Islet precursor cell (in vitro differentiated cells): ENCODE data around the gene OBSCN.
"Not testable (repeated sequence)": the region's sequence is repeated elsewhere in the genome, so short reads cannot be mapped to it uniquely, and the experiment has no call there.

ENCODE experiments used
- DNase-seq: peaks from one replicate; pipeline ENCODE4 v3.0.0-alpha.2; 2018

OBSCN gene

GRCh38 chr1:228233136-228233535 is 25.3 kb downstream of the OBSCN start:
- no peak for DNase-seq

DNA sequence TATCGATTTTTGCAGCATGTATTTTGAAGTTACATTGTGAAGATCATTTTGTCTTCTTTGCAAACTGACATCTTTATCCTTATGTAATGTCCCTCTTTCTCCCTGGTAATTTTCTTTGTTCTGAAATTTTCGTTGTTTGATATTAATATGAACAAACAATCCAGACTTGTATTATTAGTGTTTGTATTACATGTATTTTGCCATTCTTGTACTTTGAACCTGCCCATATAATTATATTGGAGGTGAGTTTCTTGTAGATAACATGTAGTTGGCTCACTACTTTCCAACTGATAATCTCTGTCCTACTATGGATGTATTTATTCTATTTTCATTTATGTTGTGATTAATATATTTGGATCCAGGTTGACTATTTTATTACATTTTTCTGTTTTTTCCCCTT is 27.1 kb downstream of the OBSCN start:
- no peak for DNase-seq

- peak; percentile 77 for DNase-seq
These were observed 28.9 kb downstream of the OBSCN start for GRCh38 chr1:228236744-228237143.

DNA sequence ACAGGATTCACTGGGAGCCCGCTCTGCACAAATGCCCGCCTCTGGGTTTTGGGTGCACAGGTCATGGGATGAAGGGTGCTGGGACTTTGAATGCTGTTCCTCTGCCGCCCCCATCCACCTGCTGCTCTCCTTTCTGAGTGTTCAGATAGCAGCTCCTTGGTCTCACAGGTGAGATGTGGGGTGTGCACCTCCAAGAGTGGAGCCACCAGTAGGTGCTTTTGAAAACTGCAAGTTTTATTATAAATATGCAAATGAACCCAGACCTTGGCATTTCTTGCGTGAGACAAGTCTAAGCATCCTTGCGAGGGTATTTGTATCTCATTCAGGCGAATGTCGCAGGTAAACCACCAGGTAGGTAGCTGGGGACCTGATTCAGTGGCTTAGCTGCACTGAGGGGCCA is 30.2 kb downstream of the OBSCN start:
- DNase-seq, result no peak

GRCh38 chr1:228238461-228238860 is 30.6 kb downstream of the OBSCN start:
- DNase-seq, result no peak

DNA sequence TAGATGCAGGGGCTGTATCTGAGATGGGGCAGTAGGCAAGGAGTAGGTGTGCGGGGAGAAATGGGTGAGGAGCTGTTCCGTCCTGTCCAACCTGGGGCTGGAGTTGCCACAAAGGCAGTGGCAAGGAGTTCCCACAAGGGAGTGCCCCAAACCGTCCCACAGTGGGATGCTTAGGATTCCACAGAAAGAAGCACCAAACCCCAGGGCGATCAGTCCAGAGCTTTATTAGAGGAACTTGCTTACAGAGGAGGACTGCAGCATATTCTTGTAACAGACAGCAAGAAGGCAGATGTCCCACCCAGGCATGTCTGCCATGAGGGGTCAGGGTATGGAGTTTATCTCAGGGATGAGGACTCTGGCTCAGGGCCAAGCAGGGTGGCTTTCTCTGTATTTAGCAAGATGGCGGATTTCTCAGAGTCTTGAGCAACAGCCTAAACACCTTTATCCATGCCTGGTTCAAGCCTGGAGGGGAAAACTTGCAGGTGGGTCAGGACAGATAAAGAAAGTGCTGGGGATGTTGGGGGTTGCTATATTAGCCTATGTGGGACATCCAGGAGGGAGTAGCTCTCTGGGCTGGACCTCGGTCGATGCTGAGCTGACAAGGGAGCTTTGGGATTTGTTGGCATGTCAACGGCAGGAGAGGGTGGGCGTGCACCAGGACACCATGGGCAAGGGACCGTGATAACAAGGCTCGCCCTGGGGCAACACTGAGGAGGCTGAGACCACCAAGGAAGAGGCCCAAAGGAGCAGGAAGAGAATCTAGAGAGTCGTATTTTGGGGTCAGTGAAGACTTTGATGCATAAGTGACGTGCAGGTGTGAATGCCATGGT is 32.8 kb downstream of the OBSCN start:
- DNase-seq, result no peak

DNA sequence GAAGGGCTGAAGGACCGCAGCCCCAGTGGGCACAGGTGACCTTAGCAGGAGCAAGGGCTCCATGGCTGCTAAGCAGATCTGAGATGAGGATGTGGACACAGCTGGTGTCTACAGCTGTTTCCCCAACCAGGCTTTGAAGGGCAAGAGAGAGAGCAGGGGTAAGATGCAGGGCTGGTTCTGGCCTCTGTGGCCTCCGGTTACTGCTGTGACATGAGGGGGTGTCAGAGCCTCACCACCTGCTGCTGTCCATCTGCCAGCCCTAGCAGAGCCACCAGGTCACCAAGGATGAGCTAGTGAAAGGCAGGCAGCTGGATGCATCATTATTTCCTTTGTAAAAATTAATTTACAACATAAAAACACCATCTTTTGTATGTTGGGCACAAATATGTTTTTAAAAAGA is 33.4 kb downstream of the OBSCN start:
- DNase-seq, result no peak

- no peak for DNase-seq
These were observed 34.6 kb downstream of the OBSCN start for GRCh38 chr1:228242409-228242808.

GRCh38 chr1:228243093-228243492 is 35.2 kb downstream of the OBSCN start:
- DNase-seq, result no peak

DNA sequence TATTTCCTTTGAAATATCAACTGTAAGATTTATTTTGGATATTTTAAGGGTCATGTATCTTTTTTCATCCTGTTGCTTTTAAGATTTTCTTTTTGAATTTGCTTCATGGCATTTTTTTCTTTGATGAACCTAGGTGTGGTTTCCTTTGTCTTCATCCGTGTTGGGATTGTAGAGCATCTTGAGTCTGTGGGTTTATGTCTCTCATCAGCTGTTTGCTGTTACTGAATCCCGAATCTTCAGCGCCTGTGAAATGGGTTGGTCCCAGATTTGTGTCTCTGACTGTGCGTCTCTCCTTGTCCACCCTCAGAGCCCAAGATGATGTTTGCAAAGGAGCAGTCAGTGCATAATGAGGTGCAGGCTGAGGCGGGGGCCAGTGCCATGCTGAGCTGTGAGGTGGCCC is 36.1 kb downstream of the OBSCN start:
- DNase-seq, result not testable (repeated sequence)

DNA sequence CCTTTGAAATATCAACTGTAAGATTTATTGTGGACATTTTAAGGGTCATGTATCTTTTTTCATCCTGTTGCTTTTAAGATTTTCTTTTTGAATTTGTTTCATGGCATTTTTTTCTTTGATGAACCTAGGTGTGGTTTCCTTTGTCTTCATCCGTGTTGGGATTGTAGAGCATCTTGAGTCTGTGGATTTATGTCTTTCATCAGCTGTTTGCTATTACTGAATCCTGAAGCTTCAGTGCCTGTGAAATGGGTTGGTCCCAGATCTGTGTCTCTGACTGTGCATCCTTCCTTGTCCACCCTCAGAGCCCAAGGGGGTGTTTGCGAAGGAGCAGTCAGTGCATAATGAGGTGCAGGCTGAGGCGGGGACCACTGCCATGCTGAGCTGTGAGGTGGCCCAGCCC is 37.3 kb downstream of the OBSCN start:
- no peak for DNase-seq

- DNase-seq, result no peak
These were observed 38.5 kb downstream of the OBSCN start for GRCh38 chr1:228246216-228246900.

DNA sequence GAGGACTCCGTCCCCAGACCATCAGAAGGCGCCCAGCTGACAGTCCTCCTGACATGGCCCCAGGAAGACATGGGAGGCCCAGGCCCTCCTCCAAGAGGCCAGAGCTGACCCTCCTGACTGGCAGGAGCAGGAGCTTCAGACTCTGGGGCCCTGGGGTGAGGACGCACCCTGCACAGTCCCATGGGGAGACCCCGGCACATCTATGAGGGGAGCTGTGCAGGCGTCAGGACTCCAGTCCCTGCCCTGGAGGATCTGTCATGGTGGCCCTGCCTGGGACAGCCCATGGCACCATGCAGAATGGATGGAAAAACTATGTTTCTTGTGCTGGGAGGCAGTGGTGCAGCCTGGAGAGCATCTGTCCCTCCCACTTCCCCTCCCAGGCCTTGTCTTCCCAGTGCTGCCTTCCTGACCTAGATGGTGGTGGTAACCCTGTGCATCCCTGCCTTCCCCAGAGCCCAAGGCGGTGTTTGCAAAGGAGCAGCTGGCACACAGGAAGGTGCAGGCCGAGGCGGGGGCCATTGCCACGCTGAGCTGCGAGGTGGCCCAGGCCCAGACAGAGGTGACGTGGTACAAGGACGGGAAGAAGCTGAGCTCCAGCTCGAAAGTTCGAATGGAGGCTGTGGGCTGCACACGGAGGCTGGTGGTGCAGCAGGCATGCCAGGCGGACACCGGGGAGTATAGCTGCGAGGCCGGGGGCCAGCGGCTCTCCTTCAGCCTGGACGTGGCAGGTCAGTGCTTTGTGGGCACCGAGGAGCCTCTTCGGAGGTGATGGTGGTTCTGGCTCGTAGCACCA is 41.9 kb downstream of the OBSCN start:
- no peak for DNase-seq

GRCh38 chr1:228252476-228252875 is 44.6 kb downstream of the OBSCN start:
- not testable (repeated sequence) for DNase-seq

DNA sequence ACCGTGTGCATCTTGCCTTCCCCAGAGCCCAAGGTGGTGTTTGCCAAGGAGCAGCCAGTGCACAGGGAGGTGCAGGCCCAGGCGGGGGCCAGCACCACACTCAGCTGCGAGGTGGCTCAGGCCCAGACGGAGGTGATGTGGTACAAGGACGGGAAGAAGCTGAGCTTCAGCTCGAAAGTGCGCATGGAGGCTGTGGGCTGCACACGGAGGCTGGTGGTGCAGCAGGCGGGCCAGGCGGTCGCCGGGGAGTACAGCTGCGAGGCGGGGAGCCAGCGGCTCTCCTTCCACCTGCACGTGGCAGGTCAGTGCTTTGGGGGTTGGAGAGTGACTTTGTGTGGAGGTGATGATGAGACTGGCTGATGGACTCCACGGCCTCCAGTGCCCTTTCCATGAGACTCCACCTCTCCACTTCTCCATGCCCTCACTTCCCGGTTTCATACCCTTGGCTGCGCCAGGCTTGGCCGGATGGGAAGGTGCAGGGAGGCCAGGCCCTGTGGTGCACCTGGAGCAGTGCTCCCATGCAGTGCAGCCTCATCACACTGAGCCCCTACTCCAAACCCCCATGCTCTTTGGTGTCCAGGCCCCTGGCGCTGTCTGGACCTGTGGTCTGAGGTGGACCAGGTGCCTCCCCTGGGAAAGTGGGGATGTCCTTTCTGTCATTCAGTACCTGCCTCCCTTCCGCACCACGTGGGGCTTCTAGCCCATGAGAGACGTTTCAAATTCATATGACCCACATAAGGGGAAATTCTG is 49.0 kb downstream of the OBSCN start:
- no peak for DNase-seq

DNA sequence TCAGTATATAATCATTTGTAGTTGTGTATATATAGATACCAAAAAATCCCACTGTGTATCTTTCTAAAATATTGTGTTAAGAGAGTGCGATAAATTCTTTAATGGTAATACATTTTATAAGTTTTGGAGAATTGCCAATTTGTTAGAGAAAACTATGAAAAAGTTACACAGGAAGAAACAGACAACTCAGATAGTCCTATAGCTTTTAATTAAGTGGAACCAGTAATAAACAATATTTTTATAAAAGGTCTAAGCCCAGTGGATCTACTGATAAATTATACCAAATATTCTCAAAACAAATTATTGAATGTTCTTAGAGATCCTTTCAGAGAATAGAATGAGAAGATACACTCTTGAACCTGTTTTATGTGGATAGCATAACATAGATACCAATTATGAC is 50.6 kb downstream of the OBSCN start:
- DNase-seq, result no peak

- DNase-seq, result no peak
These were observed 51.6 kb downstream of the OBSCN start for GRCh38 chr1:228259368-228259894.

DNA sequence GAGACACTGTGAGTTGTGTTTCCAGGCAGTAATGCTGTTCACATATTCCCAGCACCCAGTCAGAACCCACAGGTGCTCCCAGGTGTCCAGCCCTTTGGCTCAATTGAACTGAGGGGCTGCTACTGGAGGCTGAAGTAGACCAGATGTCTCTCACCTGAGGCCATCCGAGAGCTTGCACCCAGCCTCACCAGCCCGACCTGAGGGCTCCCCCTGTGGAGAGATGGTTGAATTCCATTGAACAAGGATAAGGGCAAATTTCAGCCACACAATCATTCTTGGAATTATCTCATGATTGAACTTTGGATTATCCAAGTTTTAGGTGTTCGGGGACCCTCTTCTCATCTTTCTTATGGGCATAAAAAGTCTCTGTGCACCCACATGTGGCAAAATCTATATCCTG is 52.1 kb downstream of the OBSCN start:
- no peak for DNase-seq

GRCh38 chr1:228261706-228262105 is 53.9 kb downstream of the OBSCN start:
- no peak for DNase-seq

- no peak for DNase-seq
These were observed 54.6 kb downstream of the OBSCN start for GRCh38 chr1:228262475-228262874.

DNA sequence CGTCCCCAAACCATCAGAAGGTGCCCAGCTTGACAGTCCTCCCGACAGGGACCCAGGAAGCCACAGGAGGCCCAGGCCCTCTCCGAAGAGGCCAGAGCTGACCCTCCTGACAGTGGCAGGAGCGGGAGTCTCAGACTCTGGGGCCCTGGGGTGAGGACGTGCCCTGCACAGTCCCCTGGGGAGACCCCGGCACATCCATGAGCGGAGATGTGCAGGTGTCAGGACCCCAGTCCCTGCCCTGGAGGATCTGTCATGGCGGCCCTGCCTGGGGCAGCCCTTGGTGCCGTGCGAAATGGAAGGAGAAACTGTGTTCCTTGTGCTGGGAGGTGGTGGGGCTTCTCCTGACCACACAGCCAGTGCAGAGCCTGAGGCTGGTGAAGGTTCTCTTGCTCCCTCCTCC is 55.8 kb downstream of the OBSCN start:
- no peak for DNase-seq

- DNase-seq, result peak; percentile 39
These were observed 56.4 kb downstream of the OBSCN start for GRCh38 chr1:228264090-228264829.
